AG04450 (cell line): Measurements from ENCODE around the gene LEMD3. TPM values are rescaled to one million over a fixed set of nuclear protein-coding genes. Genes with fewer than 3 reads are reported as not detected.

Experiments used
- CTCF ChIA-PET: fragments of 300-600, 350-600 bp; formaldehyde crosslinking; extraction: SDS; loops from one replicate; lab custom pipeline; 2022; ENCODE audit warnings: antibody characterized with exemption, inconsistent platforms; lab: Charles Lee
- POLR2A ChIA-PET: fragments of 350-600 bp; formaldehyde crosslinking; extraction: SDS; loops from one replicate; lab custom pipeline; 2021; ENCODE audit warnings: antibody characterized with exemption, inconsistent platforms; lab: Yijun Ruan, JAX
- DNase-seq: peaks from one replicate; pipeline ENCODE4 v3.0.0-alpha.2; 2011; ENCODE audit warnings: low read depth, low spot score
- H3K27ac ChIP-seq: one replicate; pipeline ENCODE4 v1.5.1; 2012; ENCODE audit warnings: low read depth, low read length, control low read depth
- H3K27me3 ChIP-seq: one replicate; pipeline ENCODE4 v1.6.0; 2012; ENCODE audit warnings: low read length; ENCODE audit not compliant: control insufficient read depth, insufficient read depth
- H3K4me3 ChIP-seq: 2 replicates; pipeline ENCODE4 v1.5.1; 2011; ENCODE audit warnings: mild to moderate bottlenecking, low read depth, low read length, control low read depth
- H3K9me3 ChIP-seq: 2 replicates; pipeline ENCODE4 v1.5.1; 2012; ENCODE audit warnings: low read length; ENCODE audit not compliant: control insufficient read depth, insufficient read depth
- CTCF ChIP-seq: IDR thresholded peaks from 2 replicates; pipeline ENCODE4 v1.5.1; 2011; ENCODE audit warnings: low read depth, low read length, control low read depth, inconsistent platforms
- polyA plus RNA-seq: library from polyadenylated mRNA; depleted of rRNA; stranded (reverse); fragments of >200 nt; gene quantifications from 2 replicates; pipeline ENCODE4 v1.2.3, GENCODE V29; 2011

The LEMD3 gene
- polyA plus RNA-seq, 1 experiment = 11.9 TPM

- ChIA-PET POLR2A (no interaction called here), CTCF (no interaction called here)
- H3K9me3 ChIP-seq = no peaks in the 10 kb centered on the region
- TF ChIP-seq CTCF = no peak
- H3K4me3 ChIP-seq = no peak overlapping the region
- H3K27me3 ChIP-seq = peaks cover 13% of the 10 kb centered on the region
- H3K27ac ChIP-seq = no peak overlapping the region
- no peak for DNase-seq
Observed at GRCh38 chr12:65139389-65139788, 30.0 kb upstream of the LEMD3 start.

- Histone ChIP-seq H3K4me3 (no peak overlapping the region), H3K9me3 (no peaks in the 10 kb centered on the region), H3K27me3 (peaks cover 15% of the 10 kb centered on the region), H3K27ac (no peak overlapping the region)
- ChIA-PET POLR2A (no interaction called here), CTCF (interaction anchor here (1.3 kb wide), 1 partner anchor 17 kb away, joined by 5 read pairs; no protein-coding TSS in a partner anchor)
- DNase-seq = no peak
- no peak for TF ChIP-seq CTCF
Observed at GRCh38 chr12:65140738-65141137, 28.6 kb upstream of the LEMD3 start.

- H3K27me3 ChIP-seq = peaks cover 17% of the 10 kb centered on the region
- DNase-seq = no peak
- ChIA-PET CTCF (no interaction called here), POLR2A (no interaction called here)
- H3K27ac ChIP-seq = no peak overlapping the region
- H3K9me3 ChIP-seq = no peaks in the 10 kb centered on the region
- H3K4me3 ChIP-seq = no peak overlapping the region
- TF ChIP-seq CTCF = no peak
Observed at GRCh38 chr12:65147312-65147905, 22.0 kb upstream of the LEMD3 start.

GRCh38 chr12:65152012-65152411 lies 17.4 kb upstream of the LEMD3 start:
- TF ChIP-seq CTCF = no peak
- peaks cover 14% of the 10 kb centered on the region for H3K27me3 ChIP-seq
- H3K27ac ChIP-seq = no peak overlapping the region
- H3K4me3 ChIP-seq = no peak overlapping the region
- H3K9me3 ChIP-seq = no peaks in the 10 kb centered on the region
- POLR2A ChIA-PET = no interaction called here
- CTCF ChIA-PET = no interaction called here
- DNase-seq = no peak

- Histone ChIP-seq H3K27me3 (peaks cover 10% of the 10 kb centered on the region), H3K9me3 (no peaks in the 10 kb centered on the region), H3K27ac (no peak overlapping the region), H3K4me3 (no peak overlapping the region)
- ChIA-PET POLR2A (no interaction called here), CTCF (no interaction called here)
- no peak for TF ChIP-seq CTCF
- no peak for DNase-seq
Observed at GRCh38 chr12:65152596-65152995, 16.8 kb upstream of the LEMD3 start.
